H9 (cell line): ENCODE data around the gene MB. TPM values are rescaled to one million over a fixed set of nuclear protein-coding genes. Genes with fewer than 3 reads are reported as not detected.

Experiments used
- DNase-seq: peaks from one replicate; pipeline ENCODE4 v3.0.0-alpha.2; 2017
- H2AFZ ChIP-seq: one replicate; pipeline ENCODE4 v1.6.1; 2013; ENCODE audit warnings: mild to moderate bottlenecking, low read length, control low read depth, moderate library complexity
- H2AK5ac ChIP-seq: 2 replicates; pipeline ENCODE4 v1.6.1; 2013; ENCODE audit warnings: low read length, control low read depth, mixed read lengths; ENCODE audit not compliant: insufficient read length
- H2BK120ac ChIP-seq: one replicate; pipeline ENCODE4 v1.6.1; 2013; ENCODE audit warnings: low read depth, mild to moderate bottlenecking, low read length, control low read depth, inconsistent platforms; ENCODE audit not compliant: poor library complexity, severe bottlenecking
- H2BK12ac ChIP-seq: 2 replicates; pipeline ENCODE4 v1.6.1; 2013; ENCODE audit warnings: low read length, control low read depth, mixed read lengths, low read depth; ENCODE audit not compliant: insufficient read length
- H2BK15ac ChIP-seq: 2 replicates; pipeline ENCODE4 v1.6.1; 2013; ENCODE audit warnings: low read depth, low read length, control low read depth
- H2BK20ac ChIP-seq: one replicate; pipeline ENCODE4 v1.6.1; 2013; ENCODE audit warnings: low read depth, mild to moderate bottlenecking, low read length, control low read depth, inconsistent platforms; ENCODE audit not compliant: poor library complexity, severe bottlenecking
- H2BK5ac ChIP-seq: 2 replicates; pipeline ENCODE4 v1.6.1; 2013; ENCODE audit warnings: low read length, control low read depth, mixed read lengths; ENCODE audit not compliant: insufficient read length
- H3K14ac ChIP-seq: 2 replicates; pipeline ENCODE4 v1.6.1; 2013; ENCODE audit warnings: low read length, control low read depth; ENCODE audit not compliant: insufficient read depth
- H3K18ac ChIP-seq: 2 replicates; pipeline ENCODE4 v1.6.1; 2013; ENCODE audit warnings: low read depth, mild to moderate bottlenecking, mixed read lengths, low read length, control low read depth; ENCODE audit not compliant: insufficient read length
- H3K23ac ChIP-seq: 2 replicates; pipeline ENCODE4 v1.6.1; 2013; ENCODE audit warnings: low read length, control low read depth, mixed read lengths, low read depth; ENCODE audit not compliant: insufficient read length
- H3K23me2 ChIP-seq: 2 replicates; pipeline ENCODE4 v1.6.1; 2013; ENCODE audit warnings: low read depth, mild to moderate bottlenecking, mixed read lengths, low read length, control low read depth; ENCODE audit not compliant: insufficient read length, poor library complexity, severe bottlenecking
- H3K27ac ChIP-seq: 2 replicates; pipeline ENCODE4 v1.5.1; 2013; ENCODE audit warnings: low read length, control low read depth, mixed read lengths, low read depth; ENCODE audit not compliant: insufficient read length
- H3K27me3 ChIP-seq: 2 replicates; pipeline ENCODE4 v1.6.1; 2013; ENCODE audit warnings: low read length, control low read depth, inconsistent platforms; ENCODE audit not compliant: insufficient read depth
- H3K4ac ChIP-seq: 2 replicates; pipeline ENCODE4 v1.6.1; 2013; ENCODE audit warnings: low read depth, mild to moderate bottlenecking, control low read depth, inconsistent platforms, low read length, moderate library complexity
- H3K4me1 ChIP-seq: 2 replicates; pipeline ENCODE4 v1.6.1; 2013; ENCODE audit warnings: low read length, control low read depth, inconsistent platforms; ENCODE audit not compliant: insufficient read depth
- H3K4me2 ChIP-seq: 2 replicates; pipeline ENCODE4 v1.6.1; 2013; ENCODE audit warnings: low read length, control low read depth, mixed read lengths; ENCODE audit not compliant: insufficient read length, insufficient read depth
- H3K56ac ChIP-seq: 2 replicates; pipeline ENCODE4 v1.6.1; 2013; ENCODE audit warnings: low read depth, mild to moderate bottlenecking, mixed read lengths, low read length, control low read depth; ENCODE audit not compliant: insufficient read length
- H3K79me1 ChIP-seq: 2 replicates; pipeline ENCODE4 v1.6.1; 2013; ENCODE audit warnings: low read depth, mild to moderate bottlenecking, moderate library complexity, low read length, control low read depth, inconsistent platforms; ENCODE audit not compliant: insufficient read depth, poor library complexity, severe bottlenecking
- H3K79me2 ChIP-seq: 2 replicates; pipeline ENCODE4 v1.6.1; 2013; ENCODE audit warnings: low read length, control low read depth, inconsistent platforms; ENCODE audit not compliant: insufficient read depth
- H3K9ac ChIP-seq: 2 replicates; pipeline ENCODE4 v1.6.1; 2013; ENCODE audit warnings: low read length, control low read depth, mixed read lengths; ENCODE audit not compliant: insufficient read length; ENCODE audit errors: extremely low read depth
- H3K9me3 ChIP-seq: one replicate; pipeline ENCODE4 v1.6.1; 2013; ENCODE audit warnings: low read depth, low read length, inconsistent platforms; ENCODE audit not compliant: control insufficient read depth
- H3T11ph ChIP-seq: one replicate; pipeline ENCODE4 v1.6.1; 2013; ENCODE audit warnings: mild to moderate bottlenecking, low read length, control low read depth, inconsistent platforms
- H4K20me1 ChIP-seq: one replicate; pipeline ENCODE4 v1.6.1; 2013; ENCODE audit not compliant: control insufficient read depth, insufficient read length, insufficient read depth
- H4K5ac ChIP-seq: 2 replicates; pipeline ENCODE4 v1.6.1; 2013; ENCODE audit warnings: low read depth, mild to moderate bottlenecking, mixed read lengths, low read length, control low read depth; ENCODE audit not compliant: insufficient read length
- H4K8ac ChIP-seq: replicated peaks from 2 replicates; pipeline ENCODE4 v1.6.1; 2013; ENCODE audit warnings: low read length, control low read depth, mixed read lengths, low read depth; ENCODE audit not compliant: insufficient read length
- H4K91ac ChIP-seq: 2 replicates; pipeline ENCODE4 v1.6.1; 2013; ENCODE audit warnings: low read depth, mild to moderate bottlenecking, moderate library complexity, mixed read lengths, low read length, control low read depth; ENCODE audit not compliant: insufficient read length
- H3K27ac Mint-ChIP-seq, 3 experiments: 2 replicates in 2 of 3; 3 replicates in 1 of 3; pipeline ENCODE4 v1.8.0; 2020 to 2021; ENCODE audit warnings: mixed read lengths in 3 of 3, mild to moderate bottlenecking in 1 of 3, moderate library complexity in 1 of 3
- H3K27me3 Mint-ChIP-seq: 2 replicates; pipeline ENCODE4 v1.8.0; 2021; ENCODE audit warnings: low read depth, mild to moderate bottlenecking, moderate library complexity, mixed read lengths
- H3K36me3 Mint-ChIP-seq, 3 experiments: 2 replicates in 2 of 3; 3 replicates in 1 of 3; pipeline ENCODE4 v1.8.0; 2020 to 2021; ENCODE audit warnings: low read depth in 3 of 3, mixed read lengths in 3 of 3; ENCODE audit not compliant: insufficient read depth in 1 of 3
- H3K4me1 Mint-ChIP-seq, 2 experiments: 2 replicates each; pipeline ENCODE4 v1.8.0; 2020; ENCODE audit warnings: mixed read lengths in 2 of 2
- H3K4me3 Mint-ChIP-seq, 2 experiments: 2 replicates in 1 of 2; 3 replicates in 1 of 2; pipeline ENCODE4 v1.8.0; 2020 to 2021; ENCODE audit warnings: mild to moderate bottlenecking in 2 of 2, mixed read lengths in 2 of 2, moderate library complexity in 1 of 2
- H3K9me3 Mint-ChIP-seq, 2 experiments: 2 replicates in 1 of 2; 3 replicates in 1 of 2; pipeline ENCODE4 v1.8.0; 2020; ENCODE audit warnings: mild to moderate bottlenecking in 2 of 2, mixed read lengths in 2 of 2, moderate library complexity in 1 of 2
- CTCF ChIP-seq: fragments of 200-600 bp; sonication (generic); conservative IDR thresholded peaks from 3 replicates; pipeline ENCODE4 v1.8.0; 2021; ENCODE audit warnings: antibody characterized with exemption, mild to moderate bottlenecking
- WGBS: extraction: QIAGEN DNeasy Blood & Tissue Kit; methylation state at CpG from one replicate; pipeline ENCODE4 v1.1.7; 2013; ENCODE audit warnings: missing lambda C conversion rate, low lambda C conversion rate, mixed read lengths; ENCODE audit not compliant: insufficient read length; ENCODE audit errors: extremely low coverage; 5-methylcytosine and 5-hydroxymethylcytosine counted together
- total RNA-seq: library from RNA; stranded (reverse); gene quantifications from 2 replicates; pipeline ENCODE4 v1.2.1, GENCODE V29; 2021

Gene MB
- total RNA-seq, 1 experiment from 2014 or later = 0.55 TPM

GRCh38 chr22:35589756-35590093 is 27.4 kb downstream of the MB start:
- Histone ChIP-seq H3K23ac (no peak overlapping the region), H2BK15ac (no peak overlapping the region), H3K14ac (no peak overlapping the region), H4K20me1 (no peaks in the 10 kb centered on the region), H3K23me2 (no peaks in the 10 kb centered on the region), H4K8ac (no peak overlapping the region), H3K4me2 (no peak overlapping the region), H3K4ac (no peak overlapping the region), H3K27me3 (no peaks in the 10 kb centered on the region), H3K4me1 (no peaks in the 10 kb centered on the region), H2AK5ac (no peak overlapping the region), H2BK12ac (no peak overlapping the region), H3K79me2 (no peaks in the 10 kb centered on the region), H3K18ac (no peak overlapping the region), H2BK5ac (no peak overlapping the region), H4K91ac (no peak overlapping the region), H2AFZ (no peak overlapping the region), H3K27ac (no peak overlapping the region), H3K9me3 (no peaks in the 10 kb centered on the region), H2BK120ac (no peak overlapping the region), H3K9ac (no peak overlapping the region), H3K56ac (no peak overlapping the region), H3K79me1 (no peaks in the 10 kb centered on the region), H3T11ph (no peak overlapping the region), H4K5ac (no peak overlapping the region), H2BK20ac (no peak overlapping the region)
- no peak overlapping the region; a peak in 1 of 7 replicates for H3K27ac Mint-ChIP-seq
- no peak for TF ChIP-seq CTCF
- no peaks in the 10 kb centered on the region for H3K9me3 Mint-ChIP-seq
- H3K36me3 Mint-ChIP-seq = no peaks in the 10 kb centered on the region
- no CpG with 5 or more reads among the region's 6 CpGs for WGBS
- no peak overlapping the region for H3K4me3 Mint-ChIP-seq
- DNase-seq = no peak
- peaks cover 0 to 22% of the 10 kb centered on the region in 2 experiments; a peak in 3 of 4 replicates for H3K4me1 Mint-ChIP-seq
- peaks cover 7% of the 10 kb centered on the region for H3K27me3 Mint-ChIP-seq
